Heart left ventricle (tissue), 13 donors: ENCODE data around the gene SMCO3.

Experiments
- CTCF ChIP-seq, 12 donors: fragments of 200-600 bp; sonication (generic) in 4 of 12; IDR thresholded peaks; one replicate each; pipeline versions ENCODE4 v1.5.0 to v1.8.0; 2018 to 2022; ENCODE audit warnings: antibody characterized with exemption in 12 of 12, mild to moderate bottlenecking in 5 of 12
- POLR2A ChIP-seq, 2 donors: fragments of 450-650 bp; IDR thresholded peaks; one replicate each; pipeline ENCODE4 v1.6.1; 2017; ENCODE audit warnings: antibody characterized with exemption in 2 of 2, mild to moderate bottlenecking in 2 of 2, moderate library complexity in 2 of 2
- donor health status: ischemic (EF 13 %, LVEDD 7.1; RV severe dilation, severe dysfunction).
- donor health status: DM: no; HTN: yes; CAD: no.
- donor health status: DM: no; HTN: no; CAD: no.
- donor health status: ischemic (EF 25% LVEDD 6.9; RV normal size, moderate dysfunction).
- donor health status: ischemic (EF 25% LVEDD 5.7; RV mildly dilated, moderate dysfunction).
- donor health status: ischemic (EF 35%, LVEDD 5.7; RV mildly dilated, moderate dysfunction).
- donor health status: nonischemic (EF 11% LVEDD 7.7; RV severe dilation, severe dysfunction).
- donor health status: DM: yes; HTN: yes; CAD: no.
- donor health status: PGD.
- donor health status: ischemic (EF 29% LVEDD 5.4; RV normal size, mild dysfunction).
- donor health status: nonischemic (EF 23%, LVEDD 6.1; RV moderate dilation, normal function).

GRCh38 chr12:14782756-14783155, 31.2 kb downstream of the SMCO3 start:
- TF ChIP-seq CTCF (IDR thresholded peaks at IDR 0.05) (no peak), POLR2A (IDR thresholded peaks at IDR 0.05) (no peak)
